Suprapubic skin (tissue), 4 donors: ENCODE measurements around the gene RMC1. TPM values are rescaled to one million over a fixed set of nuclear protein-coding genes. Genes with fewer than 3 reads are reported as not detected.

Experiments
- DNase-seq, 2 donors: peaks; one replicate each; pipeline ENCODE4 v3.0.0-alpha.2; 2019; ENCODE audit warnings: low spot score in 2 of 2
- H3K27ac ChIP-seq: fragments of 200-600 bp; sonication (generic); one replicate; pipeline ENCODE4 v1.5.1; 2019
- H3K27me3 ChIP-seq: fragments of 200-600 bp; sonication (generic); one replicate; pipeline ENCODE4 v1.5.1; 2019
- H3K36me3 ChIP-seq: fragments of 200-600 bp; sonication (generic); one replicate; pipeline ENCODE4 v1.5.1; 2019
- H3K4me1 ChIP-seq: fragments of 200-600 bp; sonication (generic); one replicate; pipeline ENCODE4 v1.5.1; 2019
- H3K4me3 ChIP-seq: fragments of 200-600 bp; sonication (generic); one replicate; pipeline ENCODE4 v1.5.1; 2019; ENCODE audit warnings: mild to moderate bottlenecking
- H3K9me3 ChIP-seq: fragments of 200-600 bp; sonication (generic); one replicate; pipeline ENCODE4 v1.5.1; 2019
- EP300 ChIP-seq: sonication (generic); formaldehyde crosslinking; IDR thresholded peaks from one replicate; pipeline ENCODE4 v1.6.1; 2017; ENCODE audit warnings: antibody characterized with exemption
- POLR2A ChIP-seq, 2 donors: fragments of 450-650 bp; IDR thresholded peaks; one replicate each; pipeline ENCODE4 v1.6.1; 2017; ENCODE audit warnings: antibody characterized with exemption in 2 of 2, mild to moderate bottlenecking in 2 of 2, moderate library complexity in 2 of 2
- POLR2AphosphoS5 ChIP-seq, 3 donors: sonication (generic); formaldehyde crosslinking; IDR thresholded peaks; one replicate each; pipeline ENCODE4 v1.6.1; 2017; ENCODE audit warnings: antibody characterized with exemption in 3 of 3
- WGBS: methylation state at CpG from one replicate; pipeline ENCODE4 v1.1.5; 2018; 5-methylcytosine and 5-hydroxymethylcytosine counted together
- total RNA-seq, 4 donors: library from RNA; depleted of rRNA; stranded (reverse); fragments of >200 nt; gene quantifications; one replicate each; pipeline ENCODE4 v1.1.0, GENCODE V29; 2016
- TF ChIP-seq, protein P1 (sequence below), 2 donors: fragments of 200-600 bp in 1 of 2; fragments of 450-650 bp in 1 of 2; sonication (generic) in 1 of 2; IDR thresholded peaks; one replicate each; pipeline ENCODE4 v1.5.1; 2016 to 2019; ENCODE audit warnings: antibody characterized with exemption in 2 of 2, mild to moderate bottlenecking in 1 of 2, moderate library complexity in 1 of 2

RMC1 gene
- total RNA-seq, 4 donors from 2014 or later: 18.7 to 26.4 (median 23.0) TPM

DNA sequence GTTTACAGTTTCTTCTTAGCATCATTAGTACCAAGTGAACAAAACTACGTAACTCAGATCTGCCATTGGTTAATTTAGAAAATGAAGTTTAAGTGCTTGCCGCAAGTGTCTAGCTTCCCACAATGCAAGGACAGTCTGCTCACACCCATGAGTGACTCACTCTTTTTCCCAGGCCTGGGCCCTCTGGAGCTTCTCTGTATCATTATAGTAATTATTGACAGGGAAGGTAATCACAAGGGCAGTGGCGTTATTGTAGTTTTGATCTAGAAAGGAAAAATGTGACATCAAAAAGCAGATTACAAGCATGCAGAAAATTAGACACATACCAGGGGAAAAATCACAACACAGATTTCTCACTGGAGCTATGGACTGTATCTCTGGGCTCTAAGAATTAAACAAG is 44.5 kb downstream of the RMC1 start:
- Histone ChIP-seq H3K9me3 (no peaks in the 10 kb centered on the region), H3K4me3 (no peak overlapping the region), H3K27me3 (no peaks in the 10 kb centered on the region), H3K4me1 (peaks cover 8% of the 10 kb centered on the region), H3K27ac (peak overlapping the region; percentile 49), H3K36me3 (peaks cover 74% of the 10 kb centered on the region)
- no peak for DNase-seq
- 56% methylated on average over 3 of the region's 3 CpGs for WGBS
- TF ChIP-seq, protein P1, sequence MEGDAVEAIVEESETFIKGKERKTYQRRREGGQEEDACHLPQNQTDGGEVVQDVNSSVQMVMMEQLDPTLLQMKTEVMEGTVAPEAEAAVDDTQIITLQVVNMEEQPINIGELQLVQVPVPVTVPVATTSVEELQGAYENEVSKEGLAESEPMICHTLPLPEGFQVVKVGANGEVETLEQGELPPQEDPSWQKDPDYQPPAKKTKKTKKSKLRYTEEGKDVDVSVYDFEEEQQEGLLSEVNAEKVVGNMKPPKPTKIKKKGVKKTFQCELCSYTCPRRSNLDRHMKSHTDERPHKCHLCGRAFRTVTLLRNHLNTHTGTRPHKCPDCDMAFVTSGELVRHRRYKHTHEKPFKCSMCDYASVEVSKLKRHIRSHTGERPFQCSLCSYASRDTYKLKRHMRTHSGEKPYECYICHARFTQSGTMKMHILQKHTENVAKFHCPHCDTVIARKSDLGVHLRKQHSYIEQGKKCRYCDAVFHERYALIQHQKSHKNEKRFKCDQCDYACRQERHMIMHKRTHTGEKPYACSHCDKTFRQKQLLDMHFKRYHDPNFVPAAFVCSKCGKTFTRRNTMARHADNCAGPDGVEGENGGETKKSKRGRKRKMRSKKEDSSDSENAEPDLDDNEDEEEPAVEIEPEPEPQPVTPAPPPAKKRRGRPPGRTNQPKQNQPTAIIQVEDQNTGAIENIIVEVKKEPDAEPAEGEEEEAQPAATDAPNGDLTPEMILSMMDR (IDR thresholded peaks at IDR 0.05): no peak
- TF ChIP-seq EP300: no peak
- no peak for TF ChIP-seq POLR2AphosphoS5 (IDR thresholded peaks at IDR 0.05)
- no peak for TF ChIP-seq POLR2A (IDR thresholded peaks at IDR 0.05)

DNA sequence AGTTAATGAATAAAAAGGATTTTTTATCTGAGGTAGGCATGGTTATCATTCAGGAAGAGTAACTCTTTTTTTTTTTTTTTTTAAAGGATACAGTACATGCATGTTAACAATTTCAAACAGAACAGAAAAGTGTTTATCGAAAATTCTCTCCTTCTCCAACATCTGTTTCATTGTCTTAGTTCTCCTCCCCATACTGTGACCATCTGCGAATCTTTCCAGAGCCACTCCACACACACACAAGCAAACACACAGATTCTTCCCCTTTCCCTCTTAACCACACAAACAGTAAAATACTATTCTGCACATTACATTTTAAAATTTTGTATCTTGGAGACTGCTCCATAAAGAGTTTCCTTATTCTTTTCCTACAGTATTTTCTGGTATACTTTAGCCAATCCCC is 45.0 kb downstream of the RMC1 start:
- no peak overlapping the region for H3K27ac ChIP-seq
- H3K27me3 ChIP-seq: no peaks in the 10 kb centered on the region
- TF ChIP-seq POLR2AphosphoS5 (IDR thresholded peaks at IDR 0.05): no peak
- TF ChIP-seq POLR2A (IDR thresholded peaks at IDR 0.05): no peak
- TF ChIP-seq EP300: no peak
- TF ChIP-seq, protein P1 (IDR thresholded peaks at IDR 0.05): no peak
- 57% methylated on average over 2 of the region's 2 CpGs for WGBS
- H3K4me3 ChIP-seq: no peak overlapping the region
- no peaks in the 10 kb centered on the region for H3K9me3 ChIP-seq
- H3K36me3 ChIP-seq: peaks cover 74% of the 10 kb centered on the region
- no peak for DNase-seq
- H3K4me1 ChIP-seq: peaks cover 8% of the 10 kb centered on the region

DNA sequence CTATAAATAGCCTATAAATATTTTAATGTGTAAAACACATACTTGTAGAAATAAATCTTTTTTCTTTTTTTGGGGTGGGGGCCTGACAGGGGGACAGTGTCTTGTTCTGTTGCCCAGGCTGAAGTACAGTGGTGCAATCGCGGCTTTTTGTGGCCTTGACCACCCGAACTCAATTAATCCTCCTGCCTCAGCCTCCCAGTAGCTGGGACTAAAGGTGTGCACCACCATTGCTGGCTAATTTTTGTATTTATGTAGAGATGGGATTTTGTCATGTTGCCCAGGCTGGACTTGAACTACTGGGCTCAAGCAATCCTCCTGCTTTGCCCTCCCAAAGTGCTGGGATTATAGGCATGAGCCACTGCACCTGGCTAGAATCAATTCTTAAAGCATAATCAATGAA is 45.4 kb downstream of the RMC1 start:
- Histone ChIP-seq H3K9me3 (no peaks in the 10 kb centered on the region), H3K4me3 (no peak overlapping the region), H3K27me3 (no peaks in the 10 kb centered on the region), H3K27ac (peak overlapping the region; percentile 24), H3K4me1 (peaks cover 8% of the 10 kb centered on the region), H3K36me3 (peaks cover 73% of the 10 kb centered on the region)
- TF ChIP-seq, protein P1 (IDR thresholded peaks at IDR 0.05): no peak
- TF ChIP-seq POLR2A (IDR thresholded peaks at IDR 0.05): no peak
- TF ChIP-seq EP300: no peak
- TF ChIP-seq POLR2AphosphoS5 (IDR thresholded peaks at IDR 0.05): no peak
- no peak for DNase-seq
- WGBS: 100% methylated on average over 3 of the region's 3 CpGs

DNA sequence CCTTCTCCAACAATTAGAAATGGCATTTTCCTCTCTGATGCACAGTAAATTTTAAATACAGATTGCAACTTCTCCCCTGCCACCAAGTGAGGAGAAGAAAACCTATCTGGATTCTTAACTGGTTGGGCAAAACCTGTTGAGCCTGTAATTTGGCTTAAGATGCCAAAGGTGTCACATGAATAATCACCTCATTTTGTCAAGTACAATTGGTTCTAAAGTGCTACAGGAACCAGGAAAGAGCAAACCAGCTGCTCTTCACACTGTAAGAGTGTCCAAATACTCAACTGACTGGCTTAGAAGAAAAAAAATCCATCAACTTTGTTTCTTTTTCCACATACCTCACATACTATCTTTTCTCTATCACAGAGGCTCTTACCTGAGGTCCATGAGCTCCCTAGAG is 47.6 kb downstream of the RMC1 start:
- Histone ChIP-seq H3K4me1 (peaks cover 8% of the 10 kb centered on the region), H3K27me3 (no peaks in the 10 kb centered on the region), H3K27ac (peak overlapping the region; percentile 69), H3K9me3 (no peaks in the 10 kb centered on the region), H3K4me3 (no peak overlapping the region), H3K36me3 (peaks cover 75% of the 10 kb centered on the region)
- TF ChIP-seq EP300 (no peak), POLR2A (IDR thresholded peaks at IDR 0.05) (no peak), POLR2AphosphoS5 (IDR thresholded peaks at IDR 0.05) (peak in 1 of 3 donors; percentile 56)
- TF ChIP-seq, protein P1 (IDR thresholded peaks at IDR 0.05): no peak
- no peak for DNase-seq

DNA sequence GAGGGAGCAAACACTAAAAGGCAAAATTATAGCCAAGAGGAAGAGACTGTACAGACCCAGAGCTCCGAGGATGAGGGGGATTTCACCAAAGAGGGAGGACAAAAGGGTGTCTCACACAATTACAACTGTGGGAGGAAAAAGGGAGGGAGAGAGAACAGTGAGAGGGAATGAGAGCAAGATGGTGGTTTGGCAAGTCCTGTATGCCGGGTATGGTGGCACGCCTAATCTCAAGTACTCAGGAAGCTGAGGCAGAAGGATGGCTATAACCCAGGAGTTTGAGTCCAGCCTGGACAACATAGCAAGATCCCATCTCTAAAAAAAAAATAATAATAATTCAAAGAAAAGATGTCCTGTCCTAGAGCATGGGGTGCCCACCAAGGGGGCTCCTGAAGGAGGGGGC is 48.7 kb downstream of the RMC1 start:
- no peaks in the 10 kb centered on the region for H3K9me3 ChIP-seq
- no peaks in the 10 kb centered on the region for H3K27me3 ChIP-seq
- H3K4me1 ChIP-seq: peaks cover 8% of the 10 kb centered on the region
- H3K27ac ChIP-seq: peak overlapping the region; percentile 69
- DNase-seq: no peak
- TF ChIP-seq POLR2A (IDR thresholded peaks at IDR 0.05): no peak
- no peak for TF ChIP-seq POLR2AphosphoS5 (IDR thresholded peaks at IDR 0.05)
- TF ChIP-seq, protein P1 (IDR thresholded peaks at IDR 0.05): no peak
- peaks cover 78% of the 10 kb centered on the region for H3K36me3 ChIP-seq
- no peak overlapping the region for H3K4me3 ChIP-seq
- 57% methylated on average over 3 of the region's 3 CpGs for WGBS
